Parathyroid adenoma (tissue), 2 donors: ENCODE results near the gene NLK.
"Not testable (repeated sequence)": the region's sequence is repeated elsewhere in the genome, so short reads cannot be mapped to it uniquely, and the experiment has no call there.

ENCODE experiments used
- H2AFZ ChIP-seq: fragments of 300-600 bp; sonication (generic); one replicate; pipeline ENCODE4 v1.7.0; 2017; ENCODE audit warnings: antibody characterized with exemption, mild to moderate bottlenecking
- H3K27ac ChIP-seq: fragments of 300-600 bp; sonication (generic); one replicate; pipeline ENCODE4 v1.7.0; 2017
- H3K27me3 ChIP-seq: fragments of 300-600 bp; sonication (generic); one replicate; pipeline ENCODE4 v1.7.0; 2017; ENCODE audit warnings: low read length; ENCODE audit not compliant: control insufficient read depth, insufficient read depth
- H3K36me3 ChIP-seq: fragments of 300-600 bp; sonication (generic); one replicate; pipeline ENCODE4 v1.7.0; 2017; ENCODE audit warnings: low read length; ENCODE audit not compliant: control insufficient read depth, insufficient read depth
- H3K4me1 ChIP-seq: fragments of 300-600 bp; sonication (generic); one replicate; pipeline ENCODE4 v1.7.0; 2017; ENCODE audit warnings: control low read depth
- H3K4me2 ChIP-seq: fragments of 300-600 bp; sonication (generic); one replicate; pipeline ENCODE4 v1.7.0; 2017; ENCODE audit warnings: low read length
- H3K4me3 ChIP-seq: fragments of 300-600 bp; sonication (generic); one replicate; pipeline ENCODE4 v1.7.0; 2017; ENCODE audit warnings: low read depth, low read length
- H3K79me2 ChIP-seq: fragments of 300-600 bp; sonication (generic); one replicate; pipeline ENCODE4 v1.7.0; 2017; ENCODE audit warnings: control low read depth
- H3K9ac ChIP-seq: fragments of 300-600 bp; sonication (generic); one replicate; pipeline ENCODE4 v1.7.0; 2017; ENCODE audit warnings: mild to moderate bottlenecking
- H3K9me3 ChIP-seq: fragments of 300-600 bp; sonication (generic); one replicate; pipeline ENCODE4 v1.7.0; 2017; ENCODE audit warnings: low read length; ENCODE audit not compliant: control insufficient read depth
- TF ChIP-seq, protein P1 (sequence below): fragments of 300-600 bp; sonication (generic); IDR thresholded peaks from one replicate; pipeline ENCODE4 v1.7.0; 2017; ENCODE audit warnings: antibody characterized with exemption, mild to moderate bottlenecking
- donor health status: primary hyperparathyroidism.

Gene NLK

DNA sequence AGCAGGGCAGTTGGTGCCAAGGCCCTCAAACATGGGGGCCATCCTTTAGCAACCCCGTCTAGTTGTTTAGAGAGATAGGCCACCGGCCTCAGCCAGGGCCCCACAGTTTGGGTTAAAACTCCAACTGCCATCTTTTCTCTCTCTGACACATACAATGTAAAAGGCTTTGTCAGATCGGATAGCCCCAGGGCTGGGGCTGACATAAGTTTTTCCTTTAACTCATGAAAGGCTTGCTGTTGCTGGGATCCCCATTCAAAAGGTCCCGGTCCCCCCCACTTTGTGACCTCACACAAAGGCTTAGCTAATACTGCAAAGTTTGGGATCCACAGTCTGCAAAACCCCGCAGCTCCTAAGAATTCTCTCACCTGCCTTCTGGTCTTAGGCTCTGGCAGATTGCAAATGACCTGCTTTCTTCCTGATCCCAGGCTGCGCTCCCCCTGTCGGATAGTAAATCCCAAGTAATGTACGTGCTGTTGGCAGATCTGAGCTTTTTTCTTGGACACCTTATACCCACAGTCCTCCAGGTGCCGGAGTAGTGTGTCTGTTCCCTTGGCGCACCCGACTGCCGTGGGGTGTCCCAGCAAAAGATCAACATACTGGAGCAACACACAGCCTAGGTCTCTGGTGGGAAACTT, 192.7 kb downstream of the NLK start:
- H3K9ac ChIP-seq, H3K27me3 ChIP-seq, H3K4me3 ChIP-seq, H3K36me3 ChIP-seq, H3K9me3 ChIP-seq, H3K79me2 ChIP-seq: not testable (repeated sequence)
- Histone ChIP-seq H3K27ac (peak overlapping the region; percentile 99), H2AFZ (peak overlapping the region; percentile 92), H3K4me1 (peaks cover 32% of the 10 kb centered on the region), H3K4me2 (peak overlapping the region; percentile 57)
- TF ChIP-seq, protein P1, sequence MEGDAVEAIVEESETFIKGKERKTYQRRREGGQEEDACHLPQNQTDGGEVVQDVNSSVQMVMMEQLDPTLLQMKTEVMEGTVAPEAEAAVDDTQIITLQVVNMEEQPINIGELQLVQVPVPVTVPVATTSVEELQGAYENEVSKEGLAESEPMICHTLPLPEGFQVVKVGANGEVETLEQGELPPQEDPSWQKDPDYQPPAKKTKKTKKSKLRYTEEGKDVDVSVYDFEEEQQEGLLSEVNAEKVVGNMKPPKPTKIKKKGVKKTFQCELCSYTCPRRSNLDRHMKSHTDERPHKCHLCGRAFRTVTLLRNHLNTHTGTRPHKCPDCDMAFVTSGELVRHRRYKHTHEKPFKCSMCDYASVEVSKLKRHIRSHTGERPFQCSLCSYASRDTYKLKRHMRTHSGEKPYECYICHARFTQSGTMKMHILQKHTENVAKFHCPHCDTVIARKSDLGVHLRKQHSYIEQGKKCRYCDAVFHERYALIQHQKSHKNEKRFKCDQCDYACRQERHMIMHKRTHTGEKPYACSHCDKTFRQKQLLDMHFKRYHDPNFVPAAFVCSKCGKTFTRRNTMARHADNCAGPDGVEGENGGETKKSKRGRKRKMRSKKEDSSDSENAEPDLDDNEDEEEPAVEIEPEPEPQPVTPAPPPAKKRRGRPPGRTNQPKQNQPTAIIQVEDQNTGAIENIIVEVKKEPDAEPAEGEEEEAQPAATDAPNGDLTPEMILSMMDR: peak; percentile 26

DNA sequence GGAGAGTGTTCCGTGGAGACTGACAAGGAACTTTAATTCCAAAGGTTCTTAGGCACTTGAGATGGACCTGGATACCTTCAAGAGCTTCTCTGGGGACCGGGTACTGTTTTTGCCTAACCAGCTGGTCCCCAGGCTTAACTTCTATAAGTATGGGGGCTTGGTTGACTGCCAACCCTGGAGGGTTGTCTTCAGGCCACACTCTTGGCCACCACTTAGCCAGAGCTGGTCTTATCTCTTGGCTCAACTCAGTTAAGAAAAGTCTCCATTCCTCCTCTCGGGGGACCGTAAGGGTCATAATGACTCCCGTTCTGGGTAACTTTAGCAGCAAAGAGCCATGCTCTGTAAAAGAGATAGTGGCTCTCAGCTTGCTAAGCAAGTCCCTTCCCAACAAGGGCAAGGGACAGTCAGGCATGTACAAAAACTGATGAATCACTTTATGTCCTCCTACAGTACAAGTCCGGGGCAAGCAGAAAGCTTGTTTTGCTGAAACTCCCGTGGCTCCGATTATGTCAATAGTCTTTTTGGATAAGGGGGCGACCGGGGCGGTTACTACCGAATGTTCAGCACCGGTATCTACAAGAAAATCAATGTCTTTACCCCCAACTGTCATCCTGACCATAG, 193.7 kb downstream of the NLK start:
- H3K79me2 ChIP-seq, H3K9me3 ChIP-seq, H3K4me3 ChIP-seq, H3K9ac ChIP-seq, H3K27me3 ChIP-seq, H3K36me3 ChIP-seq, H3K4me2 ChIP-seq: not testable (repeated sequence)
- Histone ChIP-seq H3K4me1 (peaks cover 34% of the 10 kb centered on the region), H3K27ac (peak overlapping the region; percentile 99), H2AFZ (peak overlapping the region; percentile 92)

DNA sequence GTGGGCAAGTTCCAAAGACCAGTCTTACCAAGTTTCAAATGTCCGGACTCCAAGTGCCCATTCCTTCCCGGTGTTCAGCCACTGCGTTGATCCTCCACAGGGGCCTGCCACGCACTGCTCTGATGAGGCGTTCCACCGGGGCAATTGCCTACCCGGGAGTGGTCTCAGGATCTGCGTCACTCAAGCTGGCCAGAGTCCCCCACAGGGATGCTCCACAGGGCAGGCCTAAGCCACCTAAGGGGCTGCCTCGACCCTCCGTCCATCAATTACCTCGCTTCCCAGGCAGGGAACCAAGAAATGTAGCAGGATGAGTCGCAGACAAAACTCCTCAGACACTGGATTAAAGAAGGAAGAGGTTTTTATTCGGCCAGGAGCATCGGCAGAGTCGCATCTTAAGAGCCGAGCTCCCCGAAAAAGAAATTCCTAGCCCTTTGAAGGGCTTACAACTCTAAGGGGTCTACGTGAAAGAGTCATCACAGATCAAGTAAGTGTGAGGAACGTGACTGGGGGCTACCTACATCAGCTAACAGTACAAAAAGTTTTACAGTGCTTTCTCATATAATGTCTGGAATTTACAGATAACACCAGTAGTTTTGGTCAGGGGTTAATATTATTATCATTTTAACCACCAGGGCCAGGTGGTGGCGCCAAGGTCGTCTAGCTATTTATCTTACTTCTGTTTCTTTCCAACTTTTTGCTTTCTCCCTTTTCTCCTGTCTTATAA, 196.2 kb downstream of the NLK start:
- not testable (repeated sequence) for H3K9me3 ChIP-seq, H3K79me2 ChIP-seq, H3K27ac ChIP-seq, H3K4me2 ChIP-seq, H3K27me3 ChIP-seq, H3K36me3 ChIP-seq, H3K9ac ChIP-seq, H3K4me3 ChIP-seq
- Histone ChIP-seq H2AFZ (peak overlapping the region; percentile 59), H3K4me1 (peaks cover 34% of the 10 kb centered on the region)

DNA sequence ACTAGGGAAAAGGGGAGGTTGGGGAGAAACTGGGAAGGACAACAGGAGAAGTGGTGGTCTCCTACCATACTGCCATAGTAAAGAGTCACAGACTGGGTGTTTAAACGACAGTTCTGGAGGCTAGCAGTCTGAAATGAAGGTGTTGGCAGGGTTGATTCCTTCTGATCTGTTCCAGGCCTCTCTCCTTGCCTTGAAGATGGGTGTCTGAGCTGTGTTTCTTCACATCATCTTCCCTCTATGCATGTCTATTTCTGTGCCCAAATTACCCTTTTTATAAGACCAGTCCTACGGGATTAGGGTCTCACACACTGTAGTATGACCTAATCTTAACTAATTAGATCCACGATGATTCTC, 196.8 kb downstream of the NLK start:
- Histone ChIP-seq H3K9ac (no peak overlapping the region), H3K4me1 (peaks cover 32% of the 10 kb centered on the region), H3K9me3 (no peaks in the 10 kb centered on the region), H3K79me2 (no peaks in the 10 kb centered on the region), H3K4me3 (no peak overlapping the region), H3K36me3 (no peaks in the 10 kb centered on the region), H3K4me2 (no peak overlapping the region), H3K27me3 (no peaks in the 10 kb centered on the region), H2AFZ (peak overlapping the region; percentile 59), H3K27ac (peak overlapping the region; percentile 2)
- TF ChIP-seq, protein P1: no peak

DNA sequence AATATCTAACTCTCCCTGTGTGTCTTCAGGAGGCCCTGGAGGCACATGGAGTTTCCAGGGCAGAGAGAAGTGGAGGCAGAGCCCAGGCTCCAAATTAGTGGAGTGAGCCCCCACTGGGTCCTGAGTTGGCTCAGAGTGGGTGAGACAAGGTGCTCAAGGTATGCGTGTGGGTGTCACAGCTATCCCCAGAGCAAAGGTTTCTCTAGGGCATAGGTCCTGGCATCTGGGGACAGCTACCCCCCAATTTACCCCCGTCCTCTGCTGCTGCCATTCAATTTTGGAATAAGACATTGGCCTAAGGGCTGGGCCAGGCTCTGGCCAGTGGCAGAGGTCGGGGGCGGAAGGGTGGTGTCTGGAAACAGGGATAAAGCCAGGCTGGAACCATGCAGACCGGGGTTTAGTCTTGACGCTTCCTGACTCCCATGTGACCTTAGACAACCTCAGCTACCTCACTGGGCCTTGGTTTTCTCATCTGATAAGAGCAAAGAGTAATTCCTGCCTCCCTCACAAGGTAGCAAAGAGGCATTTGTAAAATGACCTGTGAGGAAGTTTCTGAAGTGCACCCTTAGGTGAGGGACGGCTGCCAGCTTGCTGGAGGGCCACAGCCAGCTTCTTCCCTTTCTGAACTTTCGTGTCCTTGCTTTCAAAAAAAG, 198.3 kb downstream of the NLK start:
- Histone ChIP-seq H3K9me3 (no peaks in the 10 kb centered on the region), H3K27me3 (no peaks in the 10 kb centered on the region), H3K4me1 (peaks cover 19% of the 10 kb centered on the region), H3K36me3 (no peaks in the 10 kb centered on the region), H3K4me3 (no peak overlapping the region), H2AFZ (peak overlapping the region; percentile 18), H3K4me2 (no peak overlapping the region), H3K79me2 (no peaks in the 10 kb centered on the region), H3K9ac (no peak overlapping the region), H3K27ac (peak overlapping the region; percentile 67)
- TF ChIP-seq, protein P1: no peak
